Activated CD4-positive, alpha-beta T cell treated with anti-CD3 and anti-CD28 coated beads, Interleukin-2, amount 10 ng/mL, durations not matched to agents 24 days and 14 days (primary cell): ENCODE results near the gene FZD1. TPM values are rescaled to one million over a fixed set of nuclear protein-coding genes. Genes with fewer than 3 reads are reported as not detected.
A peak's percentile ranks its signal among the peaks of the same experiment; 100 is the strongest.

Experiments used
- DNase-seq: peaks from one replicate; pipeline ENCODE4 v3.0.0; 2022
- H3K27ac Mint-ChIP-seq: one replicate; pipeline ENCODE4 v1.8.0; 2022; ENCODE audit warnings: mild to moderate bottlenecking, mixed read lengths
- H3K27me3 Mint-ChIP-seq: one replicate; pipeline ENCODE4 v1.8.0; 2022; ENCODE audit warnings: mixed read lengths
- H3K36me3 Mint-ChIP-seq: one replicate; pipeline ENCODE4 v1.8.0; 2022; ENCODE audit warnings: low read depth, mild to moderate bottlenecking, mixed read lengths
- H3K4me1 Mint-ChIP-seq: one replicate; pipeline ENCODE4 v1.8.0; 2021; ENCODE audit warnings: mixed read lengths
- H3K4me3 Mint-ChIP-seq: one replicate; pipeline ENCODE4 v1.8.0; 2022; ENCODE audit warnings: mild to moderate bottlenecking, moderate library complexity, mixed read lengths
- H3K9me3 Mint-ChIP-seq: one replicate; pipeline ENCODE4 v1.8.0; 2021; ENCODE audit warnings: mixed read lengths
- intact Hi-C: fragments of 100-400 bp; cut with micrococcal nuclease; formaldehyde crosslinking; loops from one replicate; pipeline ENCODE4 v1.15.1; 2023
- total RNA-seq: library from RNA; stranded (reverse); gene quantifications from 2 replicates; pipeline ENCODE4 v1.2.3, GENCODE V29; 2022

The FZD1 gene
- total RNA-seq, 1 donor from 2014 or later = 0.79 TPM

DNA sequence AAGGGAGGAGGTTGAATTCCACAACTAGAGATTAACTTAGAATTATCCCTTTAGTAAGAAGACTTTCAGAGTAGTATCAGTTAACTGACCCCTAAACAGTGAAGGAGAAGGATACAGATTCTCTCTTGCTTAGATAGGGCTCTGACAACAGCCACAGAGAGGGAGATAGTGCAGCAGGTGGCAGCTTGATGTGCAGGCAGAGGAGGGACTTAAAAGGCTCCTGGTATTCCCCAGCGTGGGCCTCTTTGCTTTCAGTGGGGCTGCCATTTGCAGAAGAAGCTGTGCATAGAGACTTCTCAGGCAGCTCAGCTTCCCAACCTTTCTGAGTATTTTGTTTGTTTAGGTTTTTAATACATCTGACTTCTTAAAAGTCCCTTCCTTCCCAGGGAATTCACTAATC, 16.0 kb downstream of the FZD1 start:
- intact Hi-C loops = no loop called here
- Mint-ChIP-seq H3K9me3 (no peaks in the 10 kb centered on the region), H3K27ac (no peak overlapping the region), H3K27me3 (peaks cover 10% of the 10 kb centered on the region), H3K36me3 (no peaks in the 10 kb centered on the region), H3K4me1 (no peaks in the 10 kb centered on the region), H3K4me3 (no peak overlapping the region)
- no peak for DNase-seq

DNA sequence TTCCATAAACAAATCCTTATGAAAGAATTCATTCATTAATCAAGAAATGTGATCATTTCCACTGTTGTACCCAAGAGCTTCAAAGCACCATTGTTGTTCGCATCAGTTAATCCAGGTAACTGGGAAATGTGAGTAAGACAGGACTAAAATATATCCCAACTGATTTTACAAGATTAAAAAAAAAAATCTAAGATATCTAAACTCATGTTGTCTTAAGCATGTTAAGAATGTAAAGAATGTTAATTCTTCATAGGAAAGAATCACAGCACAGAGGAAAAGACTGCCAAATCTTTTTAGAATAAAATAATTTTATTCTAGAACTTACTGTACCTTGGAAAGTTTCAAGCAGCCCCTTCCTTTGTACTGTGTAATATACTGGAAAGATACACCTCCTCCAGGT, 16.4 kb downstream of the FZD1 start:
- intact Hi-C loops = no loop called here

DNA sequence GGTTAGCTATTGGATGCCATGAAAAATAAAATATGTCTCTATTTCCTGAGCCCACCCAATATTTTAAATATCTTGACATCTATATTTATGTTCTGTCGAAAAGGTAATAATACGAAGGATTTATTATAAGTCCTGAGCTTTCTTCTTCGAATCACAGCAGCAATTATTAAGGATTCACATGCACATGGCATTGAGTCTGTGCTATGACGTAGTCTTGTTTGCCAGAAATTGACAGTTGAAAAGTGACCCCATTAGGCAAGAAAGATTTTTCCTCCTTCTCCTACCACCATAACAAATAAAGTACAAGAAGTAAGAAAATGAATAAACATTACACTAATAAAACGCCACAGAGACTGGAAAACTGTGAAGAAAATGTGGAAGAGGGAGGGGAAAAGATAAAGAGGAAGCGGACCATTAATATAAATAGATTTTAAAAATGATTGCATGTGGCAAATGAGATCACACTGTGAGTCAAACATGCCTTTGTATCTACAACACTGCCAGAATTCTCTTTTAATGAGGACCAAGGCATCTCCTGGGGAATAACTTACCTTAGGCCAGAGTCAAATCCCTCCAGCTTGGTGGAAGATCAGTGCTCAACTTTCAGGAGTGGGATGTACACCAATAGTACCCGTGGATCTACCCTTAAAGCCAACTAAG, 21.6 kb downstream of the FZD1 start:
- H3K4me1 Mint-ChIP-seq = no peaks in the 10 kb centered on the region
- H3K27me3 Mint-ChIP-seq = peaks cover 5% of the 10 kb centered on the region
- no peaks in the 10 kb centered on the region for H3K9me3 Mint-ChIP-seq
- intact Hi-C loops = no loop called here
- H3K27ac Mint-ChIP-seq = no peak overlapping the region
- no peak for DNase-seq
- no peaks in the 10 kb centered on the region for H3K36me3 Mint-ChIP-seq
- H3K4me3 Mint-ChIP-seq = no peak overlapping the region

More for the DNA sequence above, 16.4 kb downstream of the FZD1 start:
- H3K36me3 Mint-ChIP-seq = no peaks in the 10 kb centered on the region
- H3K4me1 Mint-ChIP-seq = no peaks in the 10 kb centered on the region
- no peaks in the 10 kb centered on the region for H3K9me3 Mint-ChIP-seq
- H3K27me3 Mint-ChIP-seq = peaks cover 10% of the 10 kb centered on the region
- H3K4me3 Mint-ChIP-seq = no peak overlapping the region
- DNase-seq = no peak
- H3K27ac Mint-ChIP-seq = no peak overlapping the region

DNA sequence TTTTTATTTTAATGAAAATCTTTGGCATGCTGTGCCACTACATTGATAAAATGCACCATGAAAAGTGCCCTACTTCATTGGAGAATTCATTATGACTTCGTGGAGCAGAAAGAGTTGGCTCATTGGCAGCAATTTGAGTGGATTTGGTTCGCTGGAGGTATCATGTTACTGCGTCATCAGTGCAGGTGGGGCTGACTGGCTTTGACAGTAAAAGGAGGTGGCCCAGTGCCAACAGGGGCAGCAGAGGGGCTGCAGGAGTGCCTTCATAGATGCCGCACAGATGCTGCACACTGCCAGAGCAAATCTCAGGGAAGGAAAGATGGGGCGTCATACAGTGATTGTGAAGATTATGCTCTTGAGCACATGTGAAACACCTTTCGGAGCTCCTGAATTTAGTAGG, 22.2 kb downstream of the FZD1 start:
- no peaks in the 10 kb centered on the region for H3K36me3 Mint-ChIP-seq
- H3K9me3 Mint-ChIP-seq = no peaks in the 10 kb centered on the region
- H3K27ac Mint-ChIP-seq = no peak overlapping the region
- intact Hi-C loops = no loop called here
- no peak for DNase-seq
- no peaks in the 10 kb centered on the region for H3K4me1 Mint-ChIP-seq
- no peak overlapping the region for H3K4me3 Mint-ChIP-seq
- H3K27me3 Mint-ChIP-seq = peaks cover 5% of the 10 kb centered on the region

DNA sequence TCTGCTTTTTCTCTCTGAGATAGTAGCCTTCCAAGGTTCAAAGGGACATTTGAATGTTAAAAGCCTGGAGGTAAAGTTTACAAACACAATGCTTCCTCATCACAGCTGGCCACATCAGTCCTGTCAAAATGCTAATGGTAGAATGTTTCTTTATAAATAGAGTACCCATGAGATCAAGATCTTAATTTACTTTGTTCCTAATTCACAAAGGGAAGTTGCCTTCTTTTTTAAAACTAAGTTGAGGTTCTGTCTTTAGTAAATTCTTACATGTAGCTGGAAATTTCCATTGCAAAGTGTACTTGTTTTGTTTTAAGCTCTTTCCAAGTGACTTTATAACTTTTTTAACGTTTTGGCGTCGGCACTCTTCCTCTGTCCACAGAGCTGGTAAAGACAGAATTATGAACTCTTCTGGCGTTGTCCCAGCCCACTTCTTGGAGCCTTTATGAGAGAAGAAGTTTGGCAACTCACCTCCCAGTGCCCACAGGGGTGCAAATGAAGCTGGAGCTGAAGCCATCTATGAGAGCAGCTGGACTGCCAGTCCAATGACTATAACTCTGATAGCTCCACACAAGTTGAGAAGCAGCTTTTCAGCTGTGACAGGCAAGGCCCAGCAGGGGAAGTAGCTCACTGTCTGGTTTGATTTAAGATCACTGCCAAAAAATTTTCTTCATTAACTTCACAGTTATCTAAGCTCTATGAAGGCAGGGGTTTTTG, 23.3 kb downstream of the FZD1 start:
- H3K4me1 Mint-ChIP-seq = no peaks in the 10 kb centered on the region
- peaks cover 4% of the 10 kb centered on the region for H3K27me3 Mint-ChIP-seq
- intact Hi-C loops = no loop called here
- no peak for DNase-seq
- no peaks in the 10 kb centered on the region for H3K36me3 Mint-ChIP-seq
- no peak overlapping the region for H3K4me3 Mint-ChIP-seq
- H3K9me3 Mint-ChIP-seq = no peaks in the 10 kb centered on the region
- no peak overlapping the region for H3K27ac Mint-ChIP-seq

DNA sequence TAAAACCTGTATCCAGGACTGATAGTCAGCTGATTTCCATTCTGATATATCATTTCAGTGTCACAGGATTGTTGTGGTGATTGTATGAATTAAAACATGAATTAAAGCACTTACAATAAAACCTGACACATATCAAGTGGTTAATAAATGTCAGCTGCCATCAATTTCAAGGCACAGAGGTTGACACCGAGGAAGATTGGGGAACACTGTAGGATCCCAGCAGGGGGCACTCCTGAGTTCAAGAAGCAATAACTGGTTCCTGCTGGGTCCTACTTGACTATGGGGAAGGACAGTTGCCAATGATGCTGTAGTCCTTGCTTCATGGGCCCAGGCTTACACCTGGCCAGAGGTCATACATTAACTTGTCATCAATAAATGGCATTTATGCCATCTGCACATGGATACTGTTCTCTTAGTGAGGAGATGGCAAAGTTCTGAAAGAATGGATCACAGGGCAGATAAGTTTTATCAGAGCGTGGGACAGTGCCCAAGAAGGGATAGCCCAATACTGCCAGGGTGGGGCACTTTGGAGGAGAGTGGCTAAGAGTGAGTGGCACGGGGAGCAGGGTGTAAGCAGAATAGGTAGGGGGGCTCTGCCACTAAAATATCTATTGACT, 24.1 kb downstream of the FZD1 start:
- H3K36me3 Mint-ChIP-seq = no peaks in the 10 kb centered on the region
- peak; percentile 65 for DNase-seq
- intact Hi-C loops = no loop called here
- H3K27ac Mint-ChIP-seq = no peak overlapping the region
- no peaks in the 10 kb centered on the region for H3K27me3 Mint-ChIP-seq
- H3K9me3 Mint-ChIP-seq = no peaks in the 10 kb centered on the region
- H3K4me3 Mint-ChIP-seq = no peak overlapping the region
- H3K4me1 Mint-ChIP-seq = no peaks in the 10 kb centered on the region

DNA sequence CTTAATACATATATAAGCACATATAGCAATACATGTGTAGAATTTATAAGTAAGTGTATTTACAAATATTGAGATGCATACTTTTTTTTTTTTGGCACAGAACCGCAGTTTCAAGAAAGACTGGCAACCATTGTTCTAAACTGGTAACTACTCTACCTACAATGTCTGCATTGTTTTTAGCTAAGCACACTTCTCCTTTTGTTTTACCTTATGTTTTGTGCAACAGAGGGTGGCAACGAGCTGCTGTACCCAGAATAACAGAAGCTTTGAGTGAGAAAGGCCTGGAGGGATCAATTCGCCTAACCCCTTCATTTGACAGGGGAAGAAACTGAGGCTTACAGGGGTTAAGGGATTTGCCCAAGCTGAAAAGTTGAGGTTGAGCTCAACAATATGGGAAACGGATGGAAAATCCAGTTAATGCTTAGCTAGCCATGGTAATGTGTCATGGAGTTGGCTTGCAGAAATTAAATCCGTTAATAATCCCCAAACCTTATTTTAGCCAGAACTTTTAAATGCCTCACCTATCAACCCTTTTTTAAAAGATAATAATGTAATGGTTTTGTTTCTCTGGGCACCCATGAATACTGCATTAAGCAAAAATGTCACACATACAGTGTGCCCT, 25.5 kb downstream of the FZD1 start:
- Mint-ChIP-seq H3K9me3 (no peaks in the 10 kb centered on the region), H3K4me3 (no peak overlapping the region), H3K27me3 (no peaks in the 10 kb centered on the region), H3K36me3 (no peaks in the 10 kb centered on the region), H3K27ac (no peak overlapping the region), H3K4me1 (no peaks in the 10 kb centered on the region)
- intact Hi-C loops = no loop called here
- DNase-seq = no peak

DNA sequence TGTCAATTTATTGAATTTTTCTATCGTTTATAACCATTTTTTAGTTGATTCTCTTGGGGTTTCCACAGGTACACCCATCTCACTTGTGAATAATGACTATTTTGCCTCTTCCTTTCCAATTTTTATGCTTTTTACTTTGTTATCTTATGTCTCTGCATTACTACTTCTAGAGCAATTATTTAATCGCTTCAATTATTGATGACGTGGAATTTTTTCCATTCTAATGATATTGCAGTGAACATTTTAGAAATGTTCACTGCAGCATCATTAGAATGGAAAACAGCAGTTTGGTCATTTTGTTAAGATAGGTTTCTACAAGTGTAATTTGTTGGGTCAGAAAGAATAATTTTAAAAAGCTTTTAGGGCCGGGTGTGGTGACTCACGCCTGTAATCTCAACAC, 27.1 kb downstream of the FZD1 start:
- Mint-ChIP-seq H3K4me1 (no peaks in the 10 kb centered on the region), H3K27ac (no peak overlapping the region), H3K9me3 (no peaks in the 10 kb centered on the region), H3K27me3 (no peaks in the 10 kb centered on the region), H3K36me3 (no peaks in the 10 kb centered on the region), H3K4me3 (no peak overlapping the region)
- intact Hi-C loops = no loop called here
- no peak for DNase-seq

DNA sequence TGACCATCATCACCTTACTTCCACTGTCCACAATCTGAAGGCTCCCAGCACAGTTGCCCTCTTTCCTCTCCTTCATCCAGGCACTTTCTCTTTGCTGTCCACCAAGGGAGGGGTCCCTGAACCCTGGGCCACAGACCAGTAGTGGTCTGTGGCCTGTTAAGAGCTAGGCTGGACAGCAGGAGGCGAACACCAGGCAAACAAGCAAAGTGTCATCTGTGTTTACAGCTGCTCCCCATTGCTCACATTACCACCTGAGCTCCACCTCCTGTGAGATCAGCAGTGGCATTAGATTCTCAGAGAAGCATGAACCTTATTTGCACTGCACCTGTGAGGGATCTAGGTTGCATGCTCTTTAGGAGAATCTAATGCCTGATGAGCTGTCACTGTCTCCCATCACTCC, 27.7 kb downstream of the FZD1 start:
- Mint-ChIP-seq H3K27me3 (no peaks in the 10 kb centered on the region), H3K9me3 (no peaks in the 10 kb centered on the region), H3K36me3 (no peaks in the 10 kb centered on the region), H3K27ac (no peak overlapping the region), H3K4me3 (no peak overlapping the region), H3K4me1 (no peaks in the 10 kb centered on the region)
- DNase-seq = no peak
- intact Hi-C loops = no loop called here

DNA sequence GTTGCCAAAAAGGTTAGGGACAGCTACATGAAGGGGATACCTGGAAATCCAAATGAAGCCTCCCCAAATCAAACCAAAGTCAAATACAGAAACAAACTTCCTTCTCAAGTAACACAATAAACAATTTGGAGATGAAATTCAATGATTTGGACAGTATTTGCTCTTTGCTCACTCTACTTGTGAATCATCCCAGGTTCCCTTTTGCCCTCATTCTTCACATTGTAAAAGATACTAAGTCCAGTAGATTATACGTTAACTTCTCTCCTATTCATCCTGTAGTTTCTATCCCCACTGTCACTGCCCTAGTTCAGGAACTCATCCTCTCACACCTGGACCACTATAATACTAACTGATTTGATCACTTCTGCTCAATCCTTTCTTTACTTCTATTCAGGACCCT, 28.3 kb downstream of the FZD1 start:
- intact Hi-C loops = no loop called here
- no peaks in the 10 kb centered on the region for H3K9me3 Mint-ChIP-seq
- H3K36me3 Mint-ChIP-seq = no peaks in the 10 kb centered on the region
- DNase-seq = no peak
- H3K4me3 Mint-ChIP-seq = no peak overlapping the region
- H3K27ac Mint-ChIP-seq = no peak overlapping the region
- H3K27me3 Mint-ChIP-seq = no peaks in the 10 kb centered on the region
- H3K4me1 Mint-ChIP-seq = no peaks in the 10 kb centered on the region

DNA sequence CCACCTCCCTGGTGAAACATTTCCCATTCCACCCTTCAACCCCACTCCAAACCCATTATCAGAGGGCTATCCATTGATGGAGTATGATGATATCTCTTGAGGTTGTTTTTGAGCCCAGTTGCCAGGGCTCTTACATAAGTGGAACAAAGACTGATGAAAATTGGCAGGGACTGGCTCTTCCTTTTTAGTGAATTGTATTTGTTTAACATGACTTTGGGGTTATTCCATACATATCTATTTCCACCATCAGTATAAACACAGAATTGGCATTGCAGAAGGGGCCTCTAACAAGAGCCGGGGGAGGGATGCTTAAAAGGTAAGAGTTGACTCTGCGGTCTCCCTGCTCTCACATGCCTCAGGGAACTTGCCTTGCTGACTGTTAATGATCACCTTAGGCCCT, 28.9 kb downstream of the FZD1 start:
- H3K9me3 Mint-ChIP-seq = no peaks in the 10 kb centered on the region
- intact Hi-C loops = no loop called here
- H3K36me3 Mint-ChIP-seq = no peaks in the 10 kb centered on the region
- no peak for DNase-seq
- no peak overlapping the region for H3K4me3 Mint-ChIP-seq
- no peak overlapping the region for H3K27ac Mint-ChIP-seq
- no peaks in the 10 kb centered on the region for H3K4me1 Mint-ChIP-seq
- H3K27me3 Mint-ChIP-seq = no peaks in the 10 kb centered on the region

DNA sequence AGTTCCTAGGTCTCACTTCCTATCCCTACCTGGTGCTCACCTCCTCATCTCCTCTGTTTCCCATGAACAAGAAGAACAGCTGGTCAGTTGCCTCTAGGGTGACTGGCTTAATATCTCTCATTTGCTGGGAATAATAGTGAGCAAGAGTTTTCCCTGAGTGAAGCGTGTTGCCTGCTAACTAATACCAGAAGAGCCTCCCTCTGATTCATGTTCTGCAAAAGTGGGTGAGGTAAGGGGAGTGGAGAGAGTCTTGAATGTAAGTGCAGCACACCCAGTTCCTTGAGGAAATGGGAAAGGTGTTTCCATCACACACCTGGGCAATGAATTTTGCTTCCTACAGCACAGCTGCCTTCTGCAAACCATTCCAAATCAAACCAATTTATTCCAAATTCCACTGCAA, 29.6 kb downstream of the FZD1 start:
- Mint-ChIP-seq H3K36me3 (no peaks in the 10 kb centered on the region), H3K27me3 (no peaks in the 10 kb centered on the region), H3K9me3 (no peaks in the 10 kb centered on the region), H3K27ac (no peak overlapping the region), H3K4me3 (no peak overlapping the region), H3K4me1 (no peaks in the 10 kb centered on the region)
- intact Hi-C loops = no loop called here
- no peak for DNase-seq

DNA sequence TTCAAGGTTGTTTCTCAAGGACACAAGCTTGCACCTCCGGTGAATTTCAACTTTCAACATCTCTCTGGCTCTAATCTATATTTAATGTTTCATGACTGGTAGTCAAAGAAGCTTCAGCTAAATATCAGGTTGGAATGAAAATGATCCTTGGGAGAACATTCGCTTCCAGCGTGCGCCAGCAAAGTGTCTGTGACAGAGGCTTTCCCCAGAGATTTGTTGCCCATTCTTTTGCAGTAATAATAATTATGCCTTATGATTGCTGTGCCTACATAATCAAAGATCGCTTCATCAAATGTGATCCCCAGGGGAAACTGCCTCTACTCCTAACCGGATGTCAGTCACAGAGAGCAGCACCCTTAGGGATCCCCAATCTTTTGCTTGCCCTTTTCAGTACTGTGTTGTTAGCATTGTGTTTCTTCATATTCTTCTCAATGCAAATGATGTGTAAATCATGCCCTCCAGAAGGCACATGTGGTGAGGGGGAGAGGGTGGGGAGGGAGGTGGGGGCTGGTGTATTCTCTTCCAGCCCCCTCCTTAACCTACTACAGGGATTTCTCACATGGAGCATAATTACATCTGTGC, 30.5 kb downstream of the FZD1 start:
- no peaks in the 10 kb centered on the region for H3K9me3 Mint-ChIP-seq
- no peaks in the 10 kb centered on the region for H3K36me3 Mint-ChIP-seq
- H3K27ac Mint-ChIP-seq = no peak overlapping the region
- no peaks in the 10 kb centered on the region for H3K4me1 Mint-ChIP-seq
- no peaks in the 10 kb centered on the region for H3K27me3 Mint-ChIP-seq
- intact Hi-C loops = no loop called here
- H3K4me3 Mint-ChIP-seq = no peak overlapping the region
- DNase-seq = no peak

DNA sequence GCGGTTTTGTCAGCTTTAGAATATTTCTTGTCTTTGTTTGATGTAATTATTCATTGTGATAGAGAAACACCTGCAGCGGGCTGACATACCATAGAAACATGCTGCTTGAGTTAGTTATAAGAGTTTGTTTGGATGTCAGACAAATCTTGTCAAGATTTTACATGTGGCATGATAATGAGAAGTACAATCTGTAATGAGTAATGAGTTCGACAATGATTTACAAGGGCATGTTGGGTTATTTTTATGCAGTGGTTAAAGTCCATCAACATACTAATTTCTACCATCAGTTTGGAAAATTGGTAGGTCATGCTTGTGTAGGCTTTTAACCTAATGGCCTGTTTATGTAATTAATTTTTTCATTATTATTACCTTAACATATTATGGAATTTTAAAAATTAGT, 31.3 kb downstream of the FZD1 start:
- H3K36me3 Mint-ChIP-seq = no peaks in the 10 kb centered on the region
- no peaks in the 10 kb centered on the region for H3K9me3 Mint-ChIP-seq
- no peak overlapping the region for H3K27ac Mint-ChIP-seq
- H3K4me1 Mint-ChIP-seq = no peaks in the 10 kb centered on the region
- intact Hi-C loops = no loop called here
- no peak for DNase-seq
- no peaks in the 10 kb centered on the region for H3K27me3 Mint-ChIP-seq
- H3K4me3 Mint-ChIP-seq = no peak overlapping the region
